Sigmoid colon (tissue), 4 donors: Measurements from ENCODE around the gene ACTA1.
"Not testable (repeated sequence)": the region's sequence is repeated elsewhere in the genome, so short reads cannot be mapped to it uniquely, and the experiment has no call there.

Experiments
- CTCF ChIP-seq, 4 experiments: fragments of 450-650 bp in 3 of 4; fragments of 200-600 bp in 1 of 4; IDR thresholded peaks; one replicate each; pipeline ENCODE4 v1.5.1; 2016 to 2019; ENCODE audit warnings: antibody characterized with exemption in 4 of 4, mild to moderate bottlenecking in 3 of 4, moderate library complexity in 2 of 4
- EP300 ChIP-seq, 4 donors: sonication (generic); formaldehyde crosslinking; IDR thresholded peaks; one replicate each; pipeline ENCODE4 v1.6.1; 2017; ENCODE audit warnings: antibody characterized with exemption in 4 of 4
- POLR2A ChIP-seq, 2 donors: fragments of 450-650 bp; IDR thresholded peaks; one replicate each; pipeline ENCODE4 v1.6.1; 2016; ENCODE audit warnings: antibody characterized with exemption in 2 of 2, mild to moderate bottlenecking in 2 of 2, moderate library complexity in 2 of 2
- POLR2AphosphoS5 ChIP-seq, 4 donors: sonication (generic); formaldehyde crosslinking; IDR thresholded peaks; one replicate each; pipeline ENCODE4 v1.6.1; 2017; ENCODE audit warnings: antibody characterized with exemption in 4 of 4

- not testable (repeated sequence) for TF ChIP-seq POLR2A, CTCF, POLR2AphosphoS5, EP300 (IDR thresholded peaks at IDR 0.05)
Measured at GRCh38 chr1:229412810-229413209, 21.1 kb downstream of the ACTA1 start.
